ENCODE results near the gene ADCK1. TPM values are rescaled to one million over a fixed set of nuclear protein-coding genes. Genes with fewer than 3 reads are reported as not detected.

The ADCK1 gene
- total and polyA plus RNA-seq, 2 donors (not counting 3 experiments of a cell fraction or from before 2014, with no cell fraction given) = 4.2 to 6.9 TPM

Small RNAs within 50 kb of the gene (small RNA-seq; reads per million reads assigned to genes)
- not detected for gene RF00019 (ENCODE audit: insufficient read depth, insufficient read length, low read depth, low replicate concordance)

Other genes with a start within 250 kb of the ADCK1 start
- gene SPTLC2, start 183.5 kb upstream of the ADCK1 start, total RNA-seq = 57.2 and 71.3 TPM in 2 replicates
- gene SPTLC2, start 183.5 kb upstream of the ADCK1 start, polyA plus RNA-seq = 13.3 and 19.1 TPM in 2 replicates
- 13.1 and 14.8 TPM in 2 replicates for gene ALKBH1, start 92.1 kb upstream of the ADCK1 start, total RNA-seq
- gene ALKBH1, start 92.1 kb upstream of the ADCK1 start, polyA plus RNA-seq = 10.1 and 10.2 TPM in 2 replicates
- 160 and 177 TPM in 2 replicates for gene SLIRP, start 92.0 kb upstream of the ADCK1 start, total RNA-seq
- 92.8 and 144 TPM in 2 replicates for gene SLIRP, start 92.0 kb upstream of the ADCK1 start, polyA plus RNA-seq
- gene SNW1, start 39.0 kb upstream of the ADCK1 start, total RNA-seq = 96.3 and 104 TPM in 2 replicates
- gene SNW1, start 39.0 kb upstream of the ADCK1 start, polyA plus RNA-seq = 9.5 and 14.3 TPM in 2 replicates